Fibroblast of skin of back (primary cell): Measurements from ENCODE around the gene AKR1C8.

Experiments used
- DNase-seq: peaks from one replicate; pipeline ENCODE4 v3.0.0-alpha.2; 2013

The AKR1C8 gene

GRCh38 chr10:5107860-5108526 is 77.0 kb downstream of the AKR1C8 start:
- DNase-seq, result no peak

DNA sequence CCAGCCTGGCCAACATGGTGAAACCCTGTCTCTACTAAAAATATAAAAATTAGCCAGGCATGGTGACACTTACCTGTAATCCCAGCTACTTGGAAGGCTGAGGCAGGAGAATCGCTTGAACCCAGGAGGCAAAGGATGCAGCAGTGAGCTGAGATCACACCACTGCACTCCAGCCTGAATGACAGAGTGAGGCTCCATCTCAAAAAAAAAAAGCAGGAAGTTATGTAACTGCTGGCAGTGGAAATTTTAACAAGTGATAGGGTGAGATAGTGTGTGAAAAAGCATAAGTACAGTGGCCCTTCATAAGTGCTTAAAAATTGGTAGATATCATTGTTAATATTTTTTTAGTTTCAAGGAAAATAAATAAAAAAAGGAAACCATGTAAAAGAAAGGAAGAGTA is 78.4 kb downstream of the AKR1C8 start:
- no peak for DNase-seq

DNA sequence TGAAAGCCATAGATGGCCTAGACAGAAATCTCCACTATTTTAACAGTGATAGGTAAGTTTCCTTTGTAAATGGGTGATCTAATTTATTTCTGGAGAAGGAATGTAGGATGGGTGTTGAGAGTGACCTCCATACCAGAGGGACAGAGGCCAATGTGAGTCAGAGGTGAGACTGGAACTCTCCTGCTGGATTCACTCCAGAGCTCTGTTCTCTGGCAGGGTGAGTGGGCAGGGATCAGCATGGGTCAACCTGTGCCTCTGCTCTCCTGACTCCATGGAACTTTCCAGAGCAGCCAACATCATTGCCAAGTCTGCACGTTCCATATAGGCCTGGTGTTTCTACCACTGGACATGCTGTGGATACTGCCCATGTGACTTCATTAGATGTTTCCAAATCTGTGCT is 79.3 kb downstream of the AKR1C8 start:
- DNase-seq, result no peak
